LNCAP (cell line): Measurements from ENCODE around the gene RHEB.

ENCODE experiments used
- TF ChIP-seq, protein P1 (sequence below): fragments of 450-650 bp; IDR thresholded peaks from 2 replicates; pipeline ENCODE4 v1.5.1; 2017; ENCODE audit warnings: mild to moderate bottlenecking

Gene RHEB, protein sequence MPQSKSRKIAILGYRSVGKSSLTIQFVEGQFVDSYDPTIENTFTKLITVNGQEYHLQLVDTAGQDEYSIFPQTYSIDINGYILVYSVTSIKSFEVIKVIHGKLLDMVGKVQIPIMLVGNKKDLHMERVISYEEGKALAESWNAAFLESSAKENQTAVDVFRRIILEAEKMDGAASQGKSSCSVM

DNA sequence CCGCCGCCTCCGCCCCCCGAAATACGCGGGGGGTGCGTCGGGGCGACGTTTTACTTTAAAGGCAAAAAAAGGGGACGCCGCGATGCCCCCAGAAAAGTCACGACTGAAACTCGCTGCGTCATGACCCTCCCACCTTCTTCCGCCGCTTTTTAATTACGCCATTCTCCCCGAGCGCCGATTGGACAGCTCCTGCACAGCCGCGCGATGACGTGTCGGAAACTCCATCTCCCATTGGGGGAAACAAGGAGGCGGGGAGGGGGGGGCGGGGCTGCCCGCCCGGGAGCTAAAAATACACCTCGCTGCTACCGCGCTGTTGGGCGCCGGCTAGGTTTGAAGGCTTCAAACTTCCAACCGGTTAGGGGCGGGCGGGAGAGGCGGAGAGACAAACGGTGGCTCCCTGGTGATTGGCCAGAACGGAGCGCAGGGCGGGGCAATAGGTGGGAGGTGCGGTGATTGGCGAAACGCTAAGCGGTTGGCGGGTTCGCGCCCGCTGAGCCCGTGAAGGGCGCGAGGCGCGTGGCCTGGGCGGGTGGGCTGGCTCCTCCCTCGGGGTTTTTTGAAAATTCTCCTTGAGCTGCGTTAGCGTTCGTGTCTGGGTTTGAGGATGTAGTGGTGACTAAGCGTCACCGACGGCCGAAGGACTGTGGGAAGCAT lies at the start of gene RHEB:
RHEB (minus strand) TSS at position 131 of the 654 bp plus-strand sequence. CDS start 384 bp downstream, outside the sequence.
- TF ChIP-seq, protein P1, sequence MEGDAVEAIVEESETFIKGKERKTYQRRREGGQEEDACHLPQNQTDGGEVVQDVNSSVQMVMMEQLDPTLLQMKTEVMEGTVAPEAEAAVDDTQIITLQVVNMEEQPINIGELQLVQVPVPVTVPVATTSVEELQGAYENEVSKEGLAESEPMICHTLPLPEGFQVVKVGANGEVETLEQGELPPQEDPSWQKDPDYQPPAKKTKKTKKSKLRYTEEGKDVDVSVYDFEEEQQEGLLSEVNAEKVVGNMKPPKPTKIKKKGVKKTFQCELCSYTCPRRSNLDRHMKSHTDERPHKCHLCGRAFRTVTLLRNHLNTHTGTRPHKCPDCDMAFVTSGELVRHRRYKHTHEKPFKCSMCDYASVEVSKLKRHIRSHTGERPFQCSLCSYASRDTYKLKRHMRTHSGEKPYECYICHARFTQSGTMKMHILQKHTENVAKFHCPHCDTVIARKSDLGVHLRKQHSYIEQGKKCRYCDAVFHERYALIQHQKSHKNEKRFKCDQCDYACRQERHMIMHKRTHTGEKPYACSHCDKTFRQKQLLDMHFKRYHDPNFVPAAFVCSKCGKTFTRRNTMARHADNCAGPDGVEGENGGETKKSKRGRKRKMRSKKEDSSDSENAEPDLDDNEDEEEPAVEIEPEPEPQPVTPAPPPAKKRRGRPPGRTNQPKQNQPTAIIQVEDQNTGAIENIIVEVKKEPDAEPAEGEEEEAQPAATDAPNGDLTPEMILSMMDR = no peak

DNA sequence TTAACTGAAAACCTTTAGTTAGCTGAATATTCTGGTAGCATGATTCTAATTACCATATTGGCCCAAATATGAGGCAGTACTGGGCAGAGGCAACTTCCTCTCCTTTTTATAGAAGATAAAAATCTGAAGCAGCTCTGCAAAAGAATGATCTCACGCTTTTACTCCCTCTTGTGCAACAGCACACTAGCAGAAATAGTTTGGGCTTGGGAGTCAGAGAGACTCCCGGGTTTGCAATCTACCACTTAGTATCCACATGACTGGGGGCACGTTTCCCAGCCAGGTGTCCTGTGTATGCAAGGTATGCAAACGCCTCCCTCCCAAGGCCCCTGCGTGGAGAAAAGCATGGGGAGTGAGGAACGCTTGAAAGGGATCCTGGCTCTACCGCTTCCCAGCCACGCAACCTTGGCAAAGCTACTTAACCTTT lies 47.2 kb upstream of the RHEB start:
- TF ChIP-seq, protein P1 = no peak

DNA sequence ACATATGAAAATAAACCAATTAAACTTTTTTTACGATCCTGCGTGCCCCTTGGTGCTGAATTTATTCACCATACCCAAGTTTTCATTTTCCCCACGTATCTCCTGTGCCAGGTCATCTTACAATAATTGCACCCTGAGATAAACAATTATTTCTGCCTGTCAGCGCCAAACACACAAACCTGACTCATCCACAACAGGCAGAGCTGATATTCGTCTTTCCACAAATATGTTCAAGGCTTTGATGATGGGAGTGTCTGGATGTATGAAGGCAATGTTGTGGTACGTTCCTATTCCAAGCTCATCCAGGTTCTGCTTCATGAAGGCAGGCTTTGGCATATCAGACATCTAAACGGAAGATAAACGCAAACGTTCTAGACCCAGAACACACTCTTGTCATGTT lies 45.8 kb upstream of the RHEB start:
- TF ChIP-seq, protein P1 = no peak

DNA sequence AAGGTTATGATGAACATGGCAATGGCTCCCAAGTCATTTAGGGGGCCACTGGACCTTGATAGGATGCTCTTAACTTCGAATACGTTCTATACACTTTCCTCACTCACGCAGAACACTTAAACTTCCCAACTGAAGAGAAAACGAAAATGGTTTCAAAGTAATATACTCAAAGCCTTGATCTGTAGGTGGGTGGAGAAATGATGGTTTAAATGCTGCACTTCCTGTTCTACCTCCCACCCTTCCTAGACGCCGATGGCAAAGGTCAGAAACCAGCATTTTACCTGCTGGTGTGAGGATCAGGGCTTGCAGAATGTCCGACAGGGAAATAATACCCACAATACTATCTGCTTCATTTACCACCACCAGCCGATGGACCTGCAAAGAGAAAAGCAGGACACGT lies 40.5 kb upstream of the RHEB start:
- TF ChIP-seq, protein P1 = no peak

DNA sequence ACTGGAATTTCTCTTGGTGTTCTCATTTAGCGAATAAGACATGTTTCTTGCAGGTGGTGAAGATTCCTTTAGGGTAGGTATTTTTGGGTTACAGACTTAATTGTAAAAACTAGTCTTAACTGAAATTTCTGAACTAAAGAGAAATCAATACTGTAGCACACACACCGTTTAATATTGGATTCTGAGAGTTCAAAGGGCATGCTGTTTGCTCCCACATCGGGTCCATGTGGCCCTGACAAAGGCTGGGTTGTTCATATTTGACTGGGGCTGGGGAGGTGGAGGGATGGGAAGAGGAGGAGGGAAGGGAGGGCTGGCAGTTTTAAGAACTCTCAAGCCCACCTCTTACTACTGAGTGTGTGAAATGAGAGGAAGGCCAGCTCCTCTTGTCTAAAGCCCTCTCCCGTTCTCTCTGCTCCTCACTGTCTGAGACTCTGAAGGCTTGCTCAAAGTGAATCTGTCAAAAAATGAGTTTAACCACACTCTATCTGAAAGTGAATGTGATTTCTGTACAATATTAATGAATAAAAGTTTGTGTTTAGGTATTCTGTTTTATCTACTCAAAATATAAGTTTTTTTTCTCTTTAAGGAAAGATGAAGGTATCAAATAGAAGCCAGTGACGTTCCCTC lies 40.0 kb upstream of the RHEB start:
- TF ChIP-seq, protein P1 = no peak

DNA sequence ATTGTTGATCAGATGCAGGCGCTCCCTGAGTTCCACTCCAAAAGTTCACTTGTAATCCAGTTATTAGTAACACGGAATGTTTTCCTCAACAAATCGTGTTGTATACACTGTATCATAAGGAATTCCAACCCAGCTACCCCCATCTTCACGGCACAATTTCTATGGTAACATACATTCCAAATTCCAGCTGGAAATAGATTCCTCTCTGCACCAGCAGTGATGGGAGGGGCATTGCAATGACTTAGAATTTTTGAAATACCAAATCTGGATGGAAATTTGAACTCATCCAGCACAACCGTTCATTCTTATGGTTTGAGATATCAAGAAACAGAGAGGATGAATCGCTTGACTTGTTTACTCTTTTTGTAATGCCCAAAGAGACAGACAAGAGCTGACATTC lies 38.9 kb upstream of the RHEB start:
- TF ChIP-seq, protein P1 = no peak

DNA sequence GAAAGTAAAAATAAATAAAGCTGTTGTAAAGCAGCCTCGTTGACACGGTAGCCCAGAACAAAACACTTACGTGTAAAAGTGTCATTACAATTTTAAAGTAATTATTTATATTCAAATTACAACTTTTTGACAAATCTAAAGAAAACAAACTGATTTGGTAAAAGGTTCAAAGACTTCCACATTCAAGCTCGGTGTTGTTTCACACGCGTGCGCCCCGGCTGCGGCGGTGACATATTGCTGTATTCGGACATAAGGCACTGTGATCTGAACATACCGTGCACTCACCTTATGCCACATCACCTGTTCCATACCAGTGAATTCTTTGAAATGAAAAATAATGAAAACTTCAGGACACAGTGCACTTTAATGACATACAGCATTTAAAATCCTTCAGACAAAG lies 36.9 kb upstream of the RHEB start:
- TF ChIP-seq, protein P1 = no peak
